ENCODE measurements around the gene GNAS-AS1.

The GNAS-AS1 gene

GRCh38 chr20:58850693-58851174 lies at the start of gene GNAS-AS1:
Gene GNAS-AS1 (minus strand): TSS chr20:58850902.
- peak; percentile 27 for DNase-seq (ENCODE audit: low spot score)

- DNase-seq (ENCODE audit: low spot score) = no peak
These were observed 49.7 kb upstream of the GNAS-AS1 start for GRCh38 chr20:58900397-58900796.

GRCh38 chr20:58899512-58899911 lies 48.8 kb upstream of the GNAS-AS1 start:
- DNase-seq (ENCODE audit: low spot score) = no peak

GRCh38 chr20:58898629-58899408 lies 48.1 kb upstream of the GNAS-AS1 start:
- DNase-seq (ENCODE audit: low spot score) = no peak

- DNase-seq (ENCODE audit: low spot score) = no peak
These were observed 46.8 kb upstream of the GNAS-AS1 start for GRCh38 chr20:58897488-58897887.

- DNase-seq (ENCODE audit: low spot score) = no peak
These were observed 46.1 kb upstream of the GNAS-AS1 start for GRCh38 chr20:58896820-58897219.

- no peak for DNase-seq (ENCODE audit: low spot score)
These were observed 44.9 kb upstream of the GNAS-AS1 start for GRCh38 chr20:58895448-58896180.

- DNase-seq (ENCODE audit: low spot score) = no peak
These were observed 44.1 kb upstream of the GNAS-AS1 start for GRCh38 chr20:58894652-58895447.

- DNase-seq (ENCODE audit: low spot score) = no peak
These were observed 42.8 kb upstream of the GNAS-AS1 start for GRCh38 chr20:58893355-58894120.

GRCh38 chr20:58892932-58893224 lies 42.2 kb upstream of the GNAS-AS1 start:
- peak; percentile 9 for DNase-seq (ENCODE audit: low spot score)

GRCh38 chr20:58892141-58892931 lies 41.6 kb upstream of the GNAS-AS1 start:
- DNase-seq (ENCODE audit: low spot score) = peak; percentile 42

GRCh38 chr20:58891718-58892140 lies 41.0 kb upstream of the GNAS-AS1 start:
- DNase-seq (ENCODE audit: low spot score) = no peak

GRCh38 chr20:58891086-58891717 lies 40.5 kb upstream of the GNAS-AS1 start:
- peak; percentile 58 for DNase-seq (ENCODE audit: low spot score)

GRCh38 chr20:58890518-58891085 lies 39.9 kb upstream of the GNAS-AS1 start:
- peak; percentile 25 for DNase-seq (ENCODE audit: low spot score)

- DNase-seq (ENCODE audit: low spot score) = peak; percentile 12
These were observed 39.3 kb upstream of the GNAS-AS1 start for GRCh38 chr20:58889798-58890517.

GRCh38 chr20:58889334-58889760 lies 38.6 kb upstream of the GNAS-AS1 start:
- DNase-seq (ENCODE audit: low spot score) = no peak

- DNase-seq (ENCODE audit: low spot score) = peak; percentile 81
These were observed 38.0 kb upstream of the GNAS-AS1 start for GRCh38 chr20:58888521-58889333.

GRCh38 chr20:58888103-58888502 lies 37.4 kb upstream of the GNAS-AS1 start:
- no peak for DNase-seq (ENCODE audit: low spot score)
